HEK293 (cell line): Measurements from ENCODE around the gene UTP25.

Experiments used
- GLIS2 ChIP-seq: fragments of 450-650 bp; formaldehyde crosslinking; IDR thresholded peaks from 2 replicates; pipeline ENCODE4 v1.5.1; 2016; ENCODE audit warnings: missing biosample characterization, missing genetic modification characterization
- IKZF3 ChIP-seq: fragments of 450-650 bp; IDR thresholded peaks from 2 replicates; pipeline ENCODE4 v1.5.0; 2018; ENCODE audit warnings: missing biosample characterization, mild to moderate bottlenecking, missing genetic modification characterization, moderate library complexity
- KLF16 ChIP-seq: fragments of 450-650 bp; formaldehyde crosslinking; IDR thresholded peaks from 2 replicates; pipeline ENCODE4 v1.5.1; 2017; ENCODE audit warnings: missing biosample characterization, missing genetic modification characterization
- KLF17 ChIP-seq: fragments of 450-650 bp; formaldehyde crosslinking; IDR thresholded peaks from 2 replicates; pipeline ENCODE4 v1.5.1; 2016; ENCODE audit warnings: missing biosample characterization, missing genetic modification characterization
- KLF9 ChIP-seq: fragments of 450-650 bp; formaldehyde crosslinking; IDR thresholded peaks from 2 replicates; pipeline ENCODE4 v1.5.1; 2016; ENCODE audit warnings: missing biosample characterization, missing genetic modification characterization, low read depth
- OSR2 ChIP-seq: fragments of 450-650 bp; formaldehyde crosslinking; IDR thresholded peaks from 2 replicates; pipeline ENCODE4 v1.5.1; 2016; ENCODE audit warnings: missing biosample characterization, missing genetic modification characterization
- PRDM1 ChIP-seq: fragments of 450-650 bp; formaldehyde crosslinking; IDR thresholded peaks from 2 replicates; pipeline ENCODE4; 2016; ENCODE audit warnings: missing biosample characterization, missing genetic modification characterization
- SCRT2 ChIP-seq: fragments of 450-650 bp; formaldehyde crosslinking; IDR thresholded peaks from 2 replicates; pipeline ENCODE4 v1.5.1; 2016; ENCODE audit warnings: missing biosample characterization, missing genetic modification characterization
- SETDB1 ChIP-seq: IDR thresholded peaks from one replicate; pipeline ENCODE4 v1.6.1; 2017; ENCODE audit warnings: mild to moderate bottlenecking, low read length, moderate library complexity, mixed read lengths; ENCODE audit not compliant: insufficient read length
- SP3 ChIP-seq: fragments of 450-650 bp; formaldehyde crosslinking; IDR thresholded peaks from 2 replicates; pipeline ENCODE4 v1.5.1; 2016; ENCODE audit warnings: missing biosample characterization, missing genetic modification characterization
- TRIM28 ChIP-seq: IDR thresholded peaks from 2 replicates; pipeline ENCODE4 v1.6.1; 2011; ENCODE audit warnings: low read length, control low read depth, borderline replicate concordance
- ZBTB21 ChIP-seq: fragments of 450-650 bp; formaldehyde crosslinking; IDR thresholded peaks from 2 replicates; pipeline ENCODE4 v1.5.1; 2017; ENCODE audit warnings: missing biosample characterization, missing genetic modification characterization
- ZBTB48 ChIP-seq: fragments of 450-650 bp; formaldehyde crosslinking; IDR thresholded peaks from 2 replicates; pipeline ENCODE4 v1.5.1; 2016; ENCODE audit warnings: missing biosample characterization, missing genetic modification characterization
- ZEB2 ChIP-seq: fragments of 450-650 bp; formaldehyde crosslinking; IDR thresholded peaks from 2 replicates; pipeline ENCODE4 v1.5.1; 2016; ENCODE audit warnings: missing biosample characterization, missing genetic modification characterization
- ZFP37 ChIP-seq: fragments of 450-650 bp; formaldehyde crosslinking; IDR thresholded peaks from 2 replicates; pipeline ENCODE4 v1.5.1; 2016; ENCODE audit warnings: missing biosample characterization, missing genetic modification characterization
- ZNF184 ChIP-seq: fragments of 450-650 bp; IDR thresholded peaks from 2 replicates; pipeline ENCODE4 v1.5.1; 2018; ENCODE audit warnings: missing biosample characterization, mild to moderate bottlenecking, missing genetic modification characterization
- ZNF202 ChIP-seq: fragments of 450-650 bp; formaldehyde crosslinking; IDR thresholded peaks from 2 replicates; pipeline ENCODE4 v1.5.1; 2016; ENCODE audit warnings: missing biosample characterization, missing genetic modification characterization, borderline replicate concordance
- ZNF211 ChIP-seq: fragments of 450-650 bp; formaldehyde crosslinking; IDR thresholded peaks from 2 replicates; pipeline ENCODE4 v1.5.1; 2016; ENCODE audit warnings: low read depth, missing biosample characterization, missing genetic modification characterization
- ZNF223 ChIP-seq: fragments of 450-650 bp; formaldehyde crosslinking; IDR thresholded peaks from 2 replicates; pipeline ENCODE4 v1.5.1; 2016; ENCODE audit warnings: missing biosample characterization, missing genetic modification characterization
- ZNF23 ChIP-seq: fragments of 450-650 bp; formaldehyde crosslinking; IDR thresholded peaks from 2 replicates; pipeline ENCODE4 v1.5.1; 2016; ENCODE audit warnings: missing biosample characterization, missing genetic modification characterization, borderline replicate concordance
- ZNF24 ChIP-seq: fragments of 450-650 bp; formaldehyde crosslinking; IDR thresholded peaks from 2 replicates; pipeline ENCODE4 v1.5.1; 2016; ENCODE audit warnings: missing biosample characterization, missing genetic modification characterization
- ZNF324 ChIP-seq: fragments of 450-650 bp; formaldehyde crosslinking; IDR thresholded peaks from 2 replicates; pipeline ENCODE4 v1.5.1; 2016; ENCODE audit warnings: missing biosample characterization, missing genetic modification characterization
- ZNF335 ChIP-seq: fragments of 450-650 bp; formaldehyde crosslinking; conservative IDR thresholded peaks from 2 replicates; pipeline ENCODE4 v1.5.1; 2016; ENCODE audit warnings: missing biosample characterization, missing genetic modification characterization
- ZNF416 ChIP-seq: fragments of 450-650 bp; formaldehyde crosslinking; IDR thresholded peaks from 2 replicates; pipeline ENCODE4 v1.5.1; 2016; ENCODE audit warnings: missing biosample characterization, missing genetic modification characterization
- ZNF529 ChIP-seq: fragments of 450-650 bp; formaldehyde crosslinking; IDR thresholded peaks from 2 replicates; pipeline ENCODE4 v1.5.1; 2017; ENCODE audit warnings: missing genetic modification characterization, missing biosample characterization; ENCODE audit not compliant: insufficient replicate concordance
- ZNF555 ChIP-seq: fragments of 450-650 bp; formaldehyde crosslinking; conservative IDR thresholded peaks from 2 replicates; pipeline ENCODE4 v1.5.1; 2017; ENCODE audit warnings: missing biosample characterization, mild to moderate bottlenecking, missing genetic modification characterization, inconsistent platforms
- ZNF621 ChIP-seq: fragments of 450-650 bp; formaldehyde crosslinking; IDR thresholded peaks from 2 replicates; pipeline ENCODE4 v1.5.1; 2017; ENCODE audit warnings: missing biosample characterization, missing genetic modification characterization
- ZNF626 ChIP-seq: fragments of 450-650 bp; sonication (Bioruptor Pico); formaldehyde crosslinking; IDR thresholded peaks from 2 replicates; pipeline ENCODE4 v1.5.1; 2018; ENCODE audit warnings: missing biosample characterization, missing genetic modification characterization, inconsistent platforms
- ZNF658 ChIP-seq: fragments of 450-650 bp; formaldehyde crosslinking; IDR thresholded peaks from 2 replicates; pipeline ENCODE4; 2016; ENCODE audit warnings: missing biosample characterization, missing genetic modification characterization
- ZNF670 ChIP-seq: fragments of 450-650 bp; formaldehyde crosslinking; IDR thresholded peaks from 2 replicates; pipeline ENCODE4 v1.5.1; 2016; ENCODE audit warnings: missing biosample characterization, missing genetic modification characterization, low read depth
- ZNF747 ChIP-seq: fragments of 450-650 bp; formaldehyde crosslinking; IDR thresholded peaks from 2 replicates; pipeline ENCODE4 v1.5.1; 2016; ENCODE audit warnings: missing biosample characterization, missing genetic modification characterization
- ZNF777 ChIP-seq: fragments of 450-650 bp; formaldehyde crosslinking; IDR thresholded peaks from 2 replicates; pipeline ENCODE4 v1.5.1; 2017; ENCODE audit warnings: missing biosample characterization, missing genetic modification characterization, borderline replicate concordance
- ZSCAN23 ChIP-seq: fragments of 450-650 bp; formaldehyde crosslinking; IDR thresholded peaks from 2 replicates; pipeline ENCODE4 v1.5.1; 2016; ENCODE audit warnings: missing biosample characterization, missing genetic modification characterization
- TF ChIP-seq, protein P1 (sequence below): fragments of 450-650 bp; formaldehyde crosslinking; optimal IDR thresholded peaks from 2 replicates; pipeline ENCODE3; 2016; ENCODE audit warnings: missing biosample characterization, mild to moderate bottlenecking, missing genetic modification characterization
- TF ChIP-seq, protein P2 (sequence below): fragments of 450-650 bp; formaldehyde crosslinking; conservative IDR thresholded peaks from 2 replicates; pipeline ENCODE4 v1.5.1; 2016; ENCODE audit warnings: low read depth, missing biosample characterization, missing genetic modification characterization
- TF ChIP-seq, protein P3 (sequence below): fragments of 450-650 bp; formaldehyde crosslinking; IDR thresholded peaks from 2 replicates; pipeline ENCODE4 v1.5.1; 2016; ENCODE audit warnings: missing biosample characterization, missing genetic modification characterization

UTP25 gene

DNA sequence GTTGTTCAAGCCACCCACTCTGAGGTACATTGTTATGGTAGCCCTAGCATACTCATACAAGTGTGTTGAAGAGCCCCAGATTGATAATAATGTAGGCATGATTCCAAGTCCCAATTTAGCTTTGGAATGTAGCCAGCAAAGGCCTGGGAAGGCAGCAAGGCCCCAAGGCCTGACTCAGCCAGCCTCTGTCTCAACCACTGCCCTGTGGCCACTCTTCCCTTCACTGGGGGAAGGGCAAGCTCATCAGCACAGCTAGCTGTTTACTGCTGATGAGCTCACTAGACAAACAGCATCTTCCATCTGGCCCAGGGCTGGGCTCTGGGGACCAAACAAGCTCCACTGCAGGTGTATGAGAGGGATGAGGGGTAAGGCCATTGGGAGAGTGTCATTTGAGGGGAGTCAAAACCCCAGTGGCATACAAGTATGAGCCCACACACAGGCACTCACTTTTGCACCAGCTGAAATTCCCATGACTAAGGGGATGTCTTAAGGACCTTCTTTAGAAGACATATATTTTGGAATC lies 19.7 kb upstream of the UTP25 start (continued):
- TF ChIP-seq PRDM1 (tag by site-specific recombination) (0 out of 2 replicates have a peak, but pooled peaks have one; percentile 24), ZNF202 (no peak), ZFP37 (tag by site-specific recombination) (peak; percentile 63; the same call in 1 of the 2 replicates), IKZF3 (tag by site-specific recombination) (no peak), ZNF555 (tag by site-specific recombination) (no peak), OSR2 (tag by site-specific recombination) (peak; percentile 65; the same call in 1 of the 2 replicates), ZNF223 (tag by site-specific recombination) (no peak), ZNF24 (tag by site-specific recombination) (peak; percentile 70; the same call in 1 of the 2 replicates), ZNF529 (no peak), ZNF621 (tag by site-specific recombination) (no peak), GLIS2 (tag by site-specific recombination) (peak; percentile 33; the same call in 1 of the 2 replicates), KLF16 (0 out of 2 replicates have a peak, but pooled peaks have one; percentile 36), ZNF335 (tag by site-specific recombination) (peak; percentile 83), ZBTB48 (tag by site-specific recombination) (0 out of 2 replicates have a peak, but pooled peaks have one; percentile 46), ZNF324 (tag by site-specific recombination) (no peak), SETDB1 (peak; percentile 82), TRIM28 (peak; percentile 63; the same call in 1 of the 2 replicates), KLF17 (tag by site-specific recombination) (peak; percentile 50; the same call in 1 of the 2 replicates), ZNF670 (tag by site-specific recombination) (no peak), ZNF23 (no peak), ZNF747 (tag by site-specific recombination) (no peak), SP3 (tag by site-specific recombination) (no peak), ZSCAN23 (tag by site-specific recombination) (peak; percentile 15; the same call in 1 of the 2 replicates), ZEB2 (tag by site-specific recombination) (peak; percentile 88), ZNF416 (tag by site-specific recombination) (no peak), ZNF658 (tag by site-specific recombination) (no peak), ZNF211 (no peak), SCRT2 (tag by site-specific recombination) (peak; percentile 53), ZNF626 (tag by site-specific recombination) (no peak), ZBTB21 (peak; percentile 50; the same call in 1 of the 2 replicates), KLF9 (tag by site-specific recombination) (no peak), ZNF777 (no peak), ZNF184 (tag by site-specific recombination) (peak; percentile 74; the same call in 1 of the 2 replicates)
- TF ChIP-seq, protein P1, sequence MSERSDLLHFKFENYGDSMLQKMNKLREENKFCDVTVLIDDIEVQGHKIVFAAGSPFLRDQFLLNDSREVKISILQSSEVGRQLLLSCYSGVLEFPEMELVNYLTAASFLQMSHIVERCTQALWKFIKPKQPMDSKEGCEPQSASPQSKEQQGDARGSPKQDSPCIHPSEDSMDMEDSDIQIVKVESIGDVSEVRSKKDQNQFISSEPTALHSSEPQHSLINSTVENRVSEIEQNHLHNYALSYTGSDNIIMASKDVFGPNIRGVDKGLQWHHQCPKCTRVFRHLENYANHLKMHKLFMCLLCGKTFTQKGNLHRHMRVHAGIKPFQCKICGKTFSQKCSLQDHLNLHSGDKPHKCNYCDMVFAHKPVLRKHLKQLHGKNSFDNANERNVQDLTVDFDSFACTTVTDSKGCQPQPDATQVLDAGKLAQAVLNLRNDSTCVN (tag by site-specific recombination): no peak
- TF ChIP-seq, protein P2, sequence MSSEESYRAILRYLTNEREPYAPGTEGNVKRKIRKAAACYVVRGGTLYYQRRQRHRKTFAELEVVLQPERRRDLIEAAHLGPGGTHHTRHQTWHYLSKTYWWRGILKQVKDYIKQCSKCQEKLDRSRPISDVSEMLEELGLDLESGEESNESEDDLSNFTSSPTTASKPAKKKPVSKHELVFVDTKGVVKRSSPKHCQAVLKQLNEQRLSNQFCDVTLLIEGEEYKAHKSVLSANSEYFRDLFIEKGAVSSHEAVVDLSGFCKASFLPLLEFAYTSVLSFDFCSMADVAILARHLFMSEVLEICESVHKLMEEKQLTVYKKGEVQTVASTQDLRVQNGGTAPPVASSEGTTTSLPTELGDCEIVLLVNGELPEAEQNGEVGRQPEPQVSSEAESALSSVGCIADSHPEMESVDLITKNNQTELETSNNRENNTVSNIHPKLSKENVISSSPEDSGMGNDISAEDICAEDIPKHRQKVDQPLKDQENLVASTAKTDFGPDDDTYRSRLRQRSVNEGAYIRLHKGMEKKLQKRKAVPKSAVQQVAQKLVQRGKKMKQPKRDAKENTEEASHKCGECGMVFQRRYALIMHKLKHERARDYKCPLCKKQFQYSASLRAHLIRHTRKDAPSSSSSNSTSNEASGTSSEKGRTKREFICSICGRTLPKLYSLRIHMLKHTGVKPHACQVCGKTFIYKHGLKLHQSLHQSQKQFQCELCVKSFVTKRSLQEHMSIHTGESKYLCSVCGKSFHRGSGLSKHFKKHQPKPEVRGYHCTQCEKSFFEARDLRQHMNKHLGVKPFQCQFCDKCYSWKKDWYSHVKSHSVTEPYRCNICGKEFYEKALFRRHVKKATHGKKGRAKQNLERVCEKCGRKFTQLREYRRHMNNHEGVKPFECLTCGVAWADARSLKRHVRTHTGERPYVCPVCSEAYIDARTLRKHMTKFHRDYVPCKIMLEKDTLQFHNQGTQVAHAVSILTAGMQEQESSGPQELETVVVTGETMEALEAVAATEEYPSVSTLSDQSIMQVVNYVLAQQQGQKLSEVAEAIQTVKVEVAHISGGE: no peak
- TF ChIP-seq, protein P3, sequence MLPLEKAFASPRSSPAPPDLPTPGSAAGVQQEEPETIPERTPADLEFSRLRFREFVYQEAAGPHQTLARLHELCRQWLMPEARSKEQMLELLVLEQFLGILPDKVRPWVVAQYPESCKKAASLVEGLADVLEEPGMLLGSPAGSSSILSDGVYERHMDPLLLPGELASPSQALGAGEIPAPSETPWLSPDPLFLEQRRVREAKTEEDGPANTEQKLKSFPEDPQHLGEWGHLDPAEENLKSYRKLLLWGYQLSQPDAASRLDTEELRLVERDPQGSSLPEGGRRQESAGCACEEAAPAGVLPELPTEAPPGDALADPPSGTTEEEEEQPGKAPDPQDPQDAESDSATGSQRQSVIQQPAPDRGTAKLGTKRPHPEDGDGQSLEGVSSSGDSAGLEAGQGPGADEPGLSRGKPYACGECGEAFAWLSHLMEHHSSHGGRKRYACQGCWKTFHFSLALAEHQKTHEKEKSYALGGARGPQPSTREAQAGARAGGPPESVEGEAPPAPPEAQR: no peak
